HG02981 (cell line): ENCODE measurements around the gene MYL1.
A peak's percentile ranks its signal among the peaks of the same experiment; 100 is the strongest.

Source experiments
- ATAC-seq: cut with Tn5 transposase; IDR thresholded peaks from one replicate; pipeline ENCODE4 v1.9.1; 2021; ENCODE audit warnings: mild to moderate bottlenecking, moderate library complexity; ENCODE audit not compliant: unreplicated experiment

The MYL1 gene

GRCh38 chr2:210315015-210315788, at the start of gene MYL1:
TSS of gene MYL1 (minus strand) at chr2:210315174. CDS start at chr2:210315042, 132 bp downstream.
- no peak for ATAC-seq

DNA sequence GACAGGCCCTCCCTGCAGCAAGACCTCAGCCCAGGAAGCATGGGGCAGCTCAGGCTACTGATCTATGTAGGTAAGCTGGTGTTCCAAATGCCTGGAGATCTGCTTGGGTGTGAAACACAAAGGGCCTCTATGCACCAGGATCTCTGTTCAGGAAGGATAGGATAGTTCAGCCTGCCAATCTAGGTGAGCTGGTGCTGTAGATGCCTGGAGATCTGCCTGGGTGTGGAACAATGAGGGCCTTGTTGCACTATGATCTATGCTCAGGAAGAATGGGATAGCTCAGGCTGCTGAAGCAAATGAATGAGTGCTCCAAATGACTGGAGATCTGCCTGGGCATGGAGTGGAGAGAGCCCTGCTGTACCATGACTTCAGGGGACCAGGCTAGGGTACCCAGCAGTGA, 48.9 kb upstream of the MYL1 start:
- ATAC-seq: no peak

DNA sequence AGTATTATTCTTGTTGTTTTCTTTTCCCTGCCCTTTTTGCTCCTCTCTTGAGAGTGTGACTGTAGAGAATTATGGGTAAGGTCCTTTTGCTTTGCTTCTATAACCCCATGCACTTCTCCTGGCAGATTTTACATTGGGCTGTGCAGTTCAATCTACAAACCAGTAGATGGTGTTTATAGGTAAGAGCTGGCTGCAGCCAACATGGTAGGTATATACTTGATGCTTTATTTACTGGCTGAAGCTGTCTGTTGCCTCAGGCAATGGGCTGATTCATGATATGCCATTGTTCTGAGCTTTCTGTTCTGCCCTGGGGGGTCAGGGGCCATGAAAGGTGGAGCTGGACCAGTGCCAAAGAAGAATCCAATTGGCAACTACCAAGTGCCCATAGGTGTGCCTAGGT, 48.3 kb upstream of the MYL1 start:
- peak; percentile 67 for ATAC-seq

DNA sequence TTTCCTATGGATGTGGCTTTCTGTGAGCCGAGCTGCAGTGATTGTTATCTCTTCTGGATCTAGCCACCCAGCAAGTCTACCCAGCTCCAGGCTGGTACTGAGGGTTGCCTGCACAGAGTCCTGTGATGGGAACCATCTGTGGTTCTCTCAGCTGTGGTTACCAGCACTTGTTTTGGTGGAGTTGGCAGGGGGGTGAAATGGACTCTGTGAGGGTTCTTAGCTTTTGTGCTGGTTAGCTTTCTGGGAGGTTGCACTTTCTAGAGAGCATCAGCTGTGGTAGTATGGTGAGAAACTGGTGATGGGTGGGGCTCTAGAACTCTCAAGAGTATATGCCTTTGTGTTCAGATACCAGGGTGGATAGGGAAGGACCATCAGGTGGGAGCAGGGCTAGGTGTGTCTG, 45.4 kb upstream of the MYL1 start:
- no peak for ATAC-seq

- no peak for ATAC-seq
Measured at GRCh38 chr2:210356944-210357343, 42.0 kb upstream of the MYL1 start.

- ATAC-seq: no peak
Measured at GRCh38 chr2:210337159-210337558, 22.2 kb upstream of the MYL1 start.

DNA sequence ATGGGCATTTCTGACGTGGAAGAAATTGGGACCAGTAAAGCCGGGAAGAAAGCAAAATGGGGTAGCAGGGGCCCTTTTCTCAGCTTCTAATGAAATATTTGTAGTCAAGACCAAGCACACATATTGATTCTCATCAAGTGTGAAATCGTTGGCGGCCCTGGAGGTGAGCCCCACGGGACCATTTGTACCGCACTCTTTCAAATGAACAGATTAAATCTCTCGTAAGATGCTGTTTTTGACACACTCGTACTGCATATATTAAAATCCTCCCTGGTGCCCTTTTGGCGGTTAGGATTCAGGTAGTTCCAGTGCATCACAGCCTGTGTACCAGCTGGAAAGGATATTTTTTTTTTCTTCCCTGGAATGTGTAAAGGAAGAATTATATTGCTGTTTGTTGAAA, 9.9 kb upstream of the MYL1 start:
- no peak for ATAC-seq

DNA sequence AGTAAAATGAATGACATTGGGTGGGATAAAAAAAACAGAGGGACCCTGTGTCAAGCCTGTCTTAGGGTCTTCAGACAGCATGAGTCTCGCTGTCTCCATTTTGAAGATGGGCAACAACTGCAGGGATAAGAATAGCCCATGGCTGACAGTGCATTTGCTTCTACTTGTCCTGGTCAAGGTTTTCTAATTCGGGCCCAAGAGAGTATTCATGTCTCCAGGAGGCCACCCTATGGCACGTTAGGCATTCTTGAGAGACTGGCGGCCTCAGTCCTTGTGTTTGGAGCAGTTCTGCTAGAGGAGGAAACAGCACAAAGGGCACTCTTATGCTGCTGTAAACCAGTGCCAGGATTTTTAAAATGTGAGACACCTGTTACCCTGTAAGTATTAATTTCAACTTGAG, 9.5 kb upstream of the MYL1 start:
- ATAC-seq: no peak

DNA sequence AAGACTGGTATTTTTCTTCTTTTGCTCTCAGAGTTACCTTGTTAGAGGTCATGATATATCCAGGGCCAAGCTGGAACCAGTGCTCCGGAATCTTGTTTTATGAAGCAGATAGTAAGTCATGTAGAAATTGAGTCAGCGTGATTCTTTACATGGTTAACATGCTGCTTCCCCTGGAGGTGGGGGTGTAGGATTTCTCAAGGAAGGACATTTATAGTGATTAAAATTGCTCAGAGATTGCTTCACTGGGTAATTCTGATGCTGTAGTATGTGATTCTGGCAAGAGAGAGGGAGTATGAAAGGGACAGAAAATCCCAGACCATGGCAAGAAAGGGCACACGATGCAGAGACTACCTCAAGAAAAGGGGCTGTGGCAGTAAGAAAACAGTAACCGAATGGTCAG, 8.0 kb upstream of the MYL1 start:
- ATAC-seq: no peak

DNA sequence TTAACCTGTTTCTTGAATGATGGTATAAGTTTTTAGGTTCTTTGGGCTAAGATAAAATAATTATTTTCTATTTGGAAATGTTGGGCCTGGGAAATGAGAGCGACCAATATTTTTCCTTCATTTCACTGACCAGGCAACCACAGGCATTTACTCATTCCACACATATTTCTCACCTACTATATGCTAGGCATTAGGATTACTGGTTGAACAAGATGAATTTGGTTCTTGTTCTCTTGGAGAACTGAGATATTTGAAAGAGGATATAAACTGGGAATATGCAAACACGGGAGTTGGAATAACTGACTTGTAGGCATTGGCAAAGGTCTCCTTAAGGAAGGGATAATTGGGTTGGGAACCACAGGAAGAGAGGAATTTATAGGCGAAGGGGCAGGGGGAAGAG, 3.9 kb upstream of the MYL1 start:
- no peak for ATAC-seq

DNA sequence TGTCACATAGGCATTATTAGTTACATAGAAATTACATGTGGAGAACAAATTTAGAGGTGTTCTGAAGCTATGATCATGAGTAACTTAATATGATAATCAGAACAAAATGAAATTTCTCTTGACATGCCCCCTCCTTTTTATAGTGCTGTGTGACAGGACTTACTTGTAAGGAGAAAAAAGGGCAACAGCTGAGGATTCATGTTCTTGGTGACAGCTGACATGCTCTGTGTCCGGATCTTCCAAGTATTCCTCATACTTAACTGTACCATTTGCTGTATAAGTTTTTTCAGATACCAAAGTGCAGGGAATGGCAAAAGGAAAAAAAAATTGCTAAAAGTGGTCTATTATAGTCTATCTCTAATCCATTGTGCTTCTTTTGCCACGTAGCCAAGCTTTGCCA, 3.5 kb upstream of the MYL1 start:
- ATAC-seq: no peak

GRCh38 chr2:210310550-210310949, 4.4 kb downstream of the MYL1 start:
- no peak for ATAC-seq

DNA sequence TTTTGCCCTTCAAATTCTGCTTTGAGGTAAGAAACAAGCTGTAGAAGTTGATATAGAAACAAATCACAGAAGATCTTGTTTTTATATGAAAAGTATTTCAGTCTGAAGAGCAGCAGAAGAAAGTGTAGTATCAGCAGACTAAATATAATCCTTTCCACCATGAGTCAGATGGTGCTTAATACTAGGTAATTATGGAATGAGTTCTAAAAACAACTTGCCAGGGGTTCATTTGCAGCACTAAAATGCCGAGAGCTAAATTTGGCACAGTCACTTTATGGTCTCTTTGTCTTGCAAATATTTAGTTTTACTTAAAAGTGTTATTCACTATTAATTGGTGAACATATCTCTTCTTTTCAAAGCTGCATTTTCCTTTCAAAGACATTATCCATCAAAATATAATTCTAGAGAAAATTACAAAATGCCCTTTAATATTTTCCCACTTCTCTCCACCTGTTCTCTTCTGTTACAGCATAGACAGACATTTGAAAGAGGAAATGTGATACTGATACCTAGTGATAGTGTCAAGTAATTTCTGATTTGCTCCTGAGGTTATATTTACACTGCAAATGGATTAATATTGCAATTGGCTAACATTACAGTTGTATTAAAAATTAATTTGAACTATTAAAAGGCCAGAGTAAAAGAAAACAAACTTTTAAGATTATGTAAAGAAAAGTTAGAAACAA, 5.3 kb downstream of the MYL1 start:
- no peak for ATAC-seq

DNA sequence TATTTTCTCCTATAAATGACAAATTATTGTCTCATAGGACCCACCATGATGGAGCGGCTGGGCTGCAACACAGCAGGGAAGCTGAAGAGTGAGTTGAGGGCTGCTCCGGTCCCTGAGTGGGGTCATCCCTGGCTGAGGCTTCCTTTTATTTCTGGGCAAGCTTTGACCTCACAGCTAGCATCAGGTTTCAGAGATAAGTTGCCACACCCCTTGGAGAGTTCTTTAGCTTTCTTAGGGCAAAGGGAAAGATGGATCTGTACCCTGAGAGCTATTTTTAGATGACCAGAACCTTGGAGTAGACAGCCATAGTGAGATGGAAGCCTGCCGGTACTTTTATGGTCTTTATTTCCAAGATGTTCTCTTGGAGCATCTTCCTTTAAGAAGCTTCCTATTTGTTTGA, 11.5 kb downstream of the MYL1 start:
- ATAC-seq: no peak

DNA sequence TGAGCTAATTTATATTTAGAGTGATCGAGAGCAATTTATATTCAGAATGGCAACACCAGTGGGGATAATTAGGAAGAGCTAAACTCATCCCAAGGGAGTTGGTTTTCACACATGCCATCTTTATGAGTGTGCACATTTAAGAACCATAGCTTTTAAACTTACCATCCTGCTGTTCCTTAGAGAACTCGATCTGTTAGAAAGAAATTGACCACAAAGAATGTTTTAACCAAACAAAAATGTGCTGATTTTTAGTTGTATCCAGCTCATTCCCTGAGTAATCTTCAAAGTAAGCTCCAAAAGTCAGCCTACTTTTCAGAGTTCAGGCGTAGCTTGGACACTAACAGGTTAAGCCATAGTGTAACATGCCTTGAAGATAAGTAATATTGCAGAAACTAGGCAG, 12.6 kb downstream of the MYL1 start:
- ATAC-seq: no peak

DNA sequence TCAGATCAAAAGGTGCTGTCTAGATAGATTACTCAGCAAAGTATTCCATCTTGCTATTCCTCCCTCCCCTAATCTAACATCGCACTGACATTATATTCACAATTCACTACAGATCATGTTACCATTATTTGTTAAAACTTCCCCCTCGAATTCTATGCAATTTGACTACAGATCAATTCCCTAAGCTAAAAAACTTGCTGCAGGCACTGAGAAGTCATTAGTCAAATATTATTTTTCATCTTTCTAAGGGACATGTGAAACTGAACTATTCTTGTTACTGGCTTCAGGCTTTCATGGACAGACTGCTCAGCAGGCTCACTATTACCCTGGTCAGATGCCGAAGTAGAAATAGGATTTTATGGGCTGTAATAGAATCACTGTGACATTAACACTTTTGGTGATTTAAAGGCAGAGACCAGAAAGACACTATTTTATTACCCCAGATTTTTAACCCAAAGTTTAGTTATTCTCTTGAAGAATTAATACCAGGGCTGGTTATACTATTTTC, 15.1 kb downstream of the MYL1 start:
- ATAC-seq: no peak

- ATAC-seq: no peak
Measured at GRCh38 chr2:210288408-210288807, 26.6 kb downstream of the MYL1 start.

DNA sequence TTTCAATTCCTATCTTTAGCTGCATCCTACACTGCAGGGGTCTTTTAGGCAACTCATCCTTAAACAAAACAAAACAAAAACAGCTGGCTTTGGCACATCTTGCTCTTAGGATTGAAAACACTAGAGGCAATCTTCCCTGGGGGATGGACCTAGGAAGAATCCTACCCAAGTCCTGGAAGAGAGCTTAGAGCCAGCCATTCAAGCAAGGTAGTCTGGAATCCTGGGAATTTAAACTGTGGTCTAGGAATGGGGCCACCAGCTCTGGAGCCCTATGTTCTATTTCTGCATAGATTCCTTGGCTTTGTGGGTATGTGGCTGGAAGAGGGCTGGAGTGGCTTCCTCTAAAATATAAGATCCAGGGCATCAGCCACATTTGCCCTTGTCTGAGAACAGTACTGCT, 27.7 kb downstream of the MYL1 start:
- no peak for ATAC-seq

DNA sequence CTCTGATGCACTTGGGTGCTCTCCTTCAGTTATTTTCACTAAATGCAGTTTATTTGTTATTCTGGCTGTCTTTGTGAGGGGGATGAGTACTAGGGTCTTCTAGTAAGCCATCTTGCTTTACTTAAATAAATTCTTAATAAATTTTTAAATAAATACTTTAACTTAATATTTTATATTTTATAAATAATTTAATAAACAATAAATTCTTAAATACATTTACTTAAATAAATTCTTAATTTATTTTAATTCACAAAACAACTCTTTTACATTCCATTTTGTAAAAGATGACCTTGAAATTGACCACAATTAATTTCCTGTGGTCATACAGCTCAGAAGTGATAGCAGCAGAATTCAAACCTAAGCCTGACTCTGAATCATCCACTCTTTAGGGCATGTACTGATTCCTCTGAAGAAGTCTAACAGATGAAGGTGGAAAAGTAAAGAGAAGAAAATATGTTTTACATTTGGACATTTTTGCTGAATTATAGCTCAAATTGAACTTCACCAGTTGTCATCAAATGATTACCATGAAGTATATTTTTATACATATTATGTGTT, 28.8 kb downstream of the MYL1 start:
- no peak for ATAC-seq

- ATAC-seq: no peak
Measured at GRCh38 chr2:210277133-210277532, 37.8 kb downstream of the MYL1 start.

DNA sequence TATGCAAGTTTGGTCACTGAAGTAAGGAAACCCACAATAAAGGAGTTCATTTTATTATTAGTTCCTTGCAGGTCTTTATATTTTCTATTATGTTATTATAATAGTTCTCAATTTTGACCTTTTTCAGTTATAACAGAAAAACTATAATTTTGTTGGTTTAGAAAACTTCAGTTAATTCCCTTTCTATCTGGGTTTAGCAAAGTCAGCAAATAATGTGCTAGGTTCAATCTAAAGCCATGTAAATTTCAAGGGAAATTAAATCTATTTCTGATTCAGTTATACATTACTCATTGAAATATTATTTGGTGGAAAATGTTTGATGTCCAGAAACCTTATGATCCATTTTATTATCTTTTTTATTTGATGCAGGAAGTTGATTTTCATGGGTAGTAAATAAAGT, 43.7 kb downstream of the MYL1 start:
- ATAC-seq: no peak

- ATAC-seq: no peak
Measured at GRCh38 chr2:210269148-210269547, 45.8 kb downstream of the MYL1 start.
